Activated T-cell treated with anti-CD3 and anti-CD28 coated beads, Interleukin-2, amount 50 U/mL, for 24 hours (primary cell): Measurements from ENCODE around the gene USP6NL.

Experiments
- DNase-seq: peaks from one replicate; pipeline ENCODE4 v3.0.0-alpha.2; 2020
- H3K27ac Mint-ChIP-seq: 2 replicates; pipeline ENCODE4 v1.8.0; 2020; ENCODE audit warnings: mild to moderate bottlenecking, mixed read lengths
- H3K27me3 Mint-ChIP-seq: 2 replicates; pipeline ENCODE4 v1.8.0; 2020; ENCODE audit warnings: mixed read lengths
- H3K36me3 Mint-ChIP-seq: 2 replicates; pipeline ENCODE4 v1.8.0; 2020; ENCODE audit warnings: low read depth, mixed read lengths
- H3K4me1 Mint-ChIP-seq: 2 replicates; pipeline ENCODE4 v1.8.0; 2020; ENCODE audit warnings: low read depth, mixed read lengths
- H3K4me3 Mint-ChIP-seq: 2 replicates; pipeline ENCODE4 v1.8.0; 2020; ENCODE audit warnings: mild to moderate bottlenecking, moderate library complexity, mixed read lengths
- H3K9me3 Mint-ChIP-seq: 2 replicates; pipeline ENCODE4 v1.8.0; 2020; ENCODE audit warnings: mixed read lengths

USP6NL gene

GRCh38 chr10:11557967-11558366, 53.5 kb downstream of the USP6NL start:
- H3K4me1 Mint-ChIP-seq, result peaks cover 16% of the 10 kb centered on the region

DNA sequence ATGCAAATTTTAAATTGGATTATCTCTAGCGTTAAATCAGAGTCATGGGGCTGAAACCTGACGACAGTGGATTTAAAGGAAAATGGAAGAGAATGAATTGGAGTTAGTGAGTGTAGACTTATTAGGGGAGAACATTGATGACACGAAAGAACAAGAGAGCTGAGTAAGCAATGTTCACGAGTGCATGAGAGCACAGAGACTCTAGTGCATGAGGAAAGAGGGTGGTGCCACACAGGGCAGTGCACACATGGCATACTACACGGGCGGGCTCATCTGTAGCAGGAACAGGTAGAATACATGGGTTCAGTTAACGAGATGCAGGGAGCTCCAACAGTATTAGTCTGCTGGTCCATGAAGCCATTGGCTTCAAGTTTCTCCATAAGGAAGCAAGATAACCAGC, 53.9 kb downstream of the USP6NL start:
- Mint-ChIP-seq H3K9me3 (no peaks in the 10 kb centered on the region), H3K4me1 (peaks cover 20% of the 10 kb centered on the region), H3K27me3 (no peaks in the 10 kb centered on the region), H3K27ac (no peak overlapping the region), H3K36me3 (no peaks in the 10 kb centered on the region), H3K4me3 (no peak overlapping the region)
- no peak for DNase-seq

More at GRCh38 chr10:11557967-11558366, 53.5 kb downstream of the USP6NL start:
- Mint-ChIP-seq H3K27ac (no peak overlapping the region), H3K9me3 (no peaks in the 10 kb centered on the region), H3K27me3 (no peaks in the 10 kb centered on the region), H3K36me3 (no peaks in the 10 kb centered on the region), H3K4me3 (no peak overlapping the region)
- DNase-seq, result no peak

DNA sequence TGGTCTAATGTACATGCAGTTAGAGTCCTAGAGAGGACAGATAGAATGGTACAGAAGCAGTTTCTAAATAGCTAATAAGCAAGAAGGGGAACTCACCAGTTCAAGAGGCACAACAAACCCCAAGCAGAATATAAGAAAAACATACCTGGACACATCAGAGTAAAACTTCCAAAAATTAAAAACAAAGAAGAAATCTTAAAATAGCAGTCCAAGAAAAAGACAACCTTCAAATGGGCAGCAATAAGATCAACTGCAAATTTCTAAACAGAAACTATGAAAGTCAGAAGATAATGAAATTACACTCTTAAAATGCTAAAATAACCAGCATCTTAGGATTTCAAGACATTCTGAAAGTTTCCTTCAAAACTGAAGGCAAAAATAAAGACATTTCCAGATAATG, 55.9 kb downstream of the USP6NL start:
- H3K27ac Mint-ChIP-seq, result no peak overlapping the region
- no peaks in the 10 kb centered on the region for H3K36me3 Mint-ChIP-seq
- H3K4me3 Mint-ChIP-seq, result no peak overlapping the region
- no peaks in the 10 kb centered on the region for H3K9me3 Mint-ChIP-seq
- DNase-seq, result no peak
- H3K4me1 Mint-ChIP-seq, result peaks cover 33% of the 10 kb centered on the region
- H3K27me3 Mint-ChIP-seq, result no peaks in the 10 kb centered on the region

- Mint-ChIP-seq H3K4me3 (no peak overlapping the region), H3K27ac (peak overlapping the region; percentile 31), H3K27me3 (no peaks in the 10 kb centered on the region), H3K4me1 (peaks cover 33% of the 10 kb centered on the region), H3K9me3 (no peaks in the 10 kb centered on the region), H3K36me3 (no peaks in the 10 kb centered on the region)
- DNase-seq, result no peak
Measured at GRCh38 chr10:11553773-11554381, 57.6 kb downstream of the USP6NL start.

DNA sequence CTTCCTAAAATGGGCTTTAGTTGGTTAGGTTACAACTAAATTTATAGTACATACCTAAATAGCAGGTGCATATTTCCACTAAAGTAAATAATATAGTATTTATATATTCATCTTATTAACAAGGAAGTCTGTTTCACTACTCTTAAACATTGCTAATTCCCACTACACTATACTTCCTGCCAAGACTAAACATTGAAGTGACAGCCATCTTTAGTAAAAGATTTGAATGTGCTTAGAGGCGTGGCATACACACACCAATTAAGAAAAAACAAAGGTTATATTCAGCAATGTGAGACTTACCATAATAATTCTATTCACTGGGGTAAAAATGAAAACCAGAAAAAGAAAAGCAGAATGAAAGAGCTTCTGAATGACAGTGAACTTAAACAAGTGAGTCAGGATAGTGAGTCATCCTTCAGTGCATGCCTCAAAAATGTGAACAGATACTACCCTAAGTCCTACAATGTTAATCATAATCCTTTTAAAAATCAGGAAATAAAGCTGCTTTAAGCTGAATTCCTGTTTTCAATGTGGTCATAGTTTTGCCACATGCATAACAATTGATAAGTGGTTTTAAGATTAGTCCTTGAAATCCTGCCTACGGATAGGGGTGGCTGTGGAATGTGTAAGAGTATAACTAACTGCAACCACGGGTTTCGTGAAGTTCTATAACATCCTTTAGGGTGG, 59.4 kb downstream of the USP6NL start:
- Mint-ChIP-seq H3K4me3 (no peak overlapping the region), H3K27ac (peak overlapping the region; percentile 78)
- DNase-seq, result no peak

GRCh38 chr10:11551104-11551503, 60.3 kb downstream of the USP6NL start:
- H3K36me3 Mint-ChIP-seq, result no peaks in the 10 kb centered on the region
- no peak overlapping the region for H3K27ac Mint-ChIP-seq
- H3K4me3 Mint-ChIP-seq, result no peak overlapping the region
- H3K9me3 Mint-ChIP-seq, result no peaks in the 10 kb centered on the region
- no peak for DNase-seq
- H3K4me1 Mint-ChIP-seq, result peaks cover 33% of the 10 kb centered on the region
- no peaks in the 10 kb centered on the region for H3K27me3 Mint-ChIP-seq

More for the DNA sequence above, 59.4 kb downstream of the USP6NL start:
- Mint-ChIP-seq H3K36me3 (no peaks in the 10 kb centered on the region), H3K27me3 (no peaks in the 10 kb centered on the region), H3K4me1 (peaks cover 33% of the 10 kb centered on the region), H3K9me3 (no peaks in the 10 kb centered on the region)

GRCh38 chr10:11548768-11549099, 62.7 kb downstream of the USP6NL start:
- H3K4me1 Mint-ChIP-seq, result peaks cover 25% of the 10 kb centered on the region
- H3K9me3 Mint-ChIP-seq, result no peaks in the 10 kb centered on the region
- H3K27ac Mint-ChIP-seq, result no peak overlapping the region
- no peaks in the 10 kb centered on the region for H3K36me3 Mint-ChIP-seq
- no peaks in the 10 kb centered on the region for H3K27me3 Mint-ChIP-seq
- DNase-seq, result no peak
- no peak overlapping the region for H3K4me3 Mint-ChIP-seq

DNA sequence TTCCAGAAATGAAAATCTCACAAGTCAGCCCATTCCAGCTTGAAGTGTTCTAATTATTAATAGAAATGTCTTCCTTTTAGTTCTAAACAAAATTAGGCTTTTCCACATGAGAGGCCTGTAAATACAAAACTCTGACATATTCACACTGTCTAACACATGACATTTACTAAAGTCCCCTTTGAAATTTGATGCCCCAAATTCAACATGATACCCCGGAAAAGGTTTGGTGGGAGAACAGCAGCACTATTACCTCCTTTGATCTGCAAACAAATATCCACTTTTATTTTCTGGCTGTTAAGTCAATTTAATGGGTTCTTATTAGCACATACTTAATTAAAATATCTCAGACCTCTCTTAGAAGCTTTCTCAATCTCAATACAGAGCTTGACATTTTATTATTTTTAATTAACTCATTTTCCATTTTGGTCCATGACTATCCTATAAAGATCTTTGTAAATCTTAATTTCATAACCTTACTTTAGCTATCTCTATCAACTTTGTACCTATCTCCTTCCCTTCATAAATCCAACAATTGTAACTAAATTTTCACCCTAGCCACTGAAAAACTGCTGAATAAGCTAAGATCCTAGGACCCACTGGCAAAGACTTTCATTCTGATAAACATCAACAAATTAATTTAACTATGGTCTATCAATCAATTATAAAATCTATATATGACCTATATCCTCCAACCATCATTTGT, 63.2 kb downstream of the USP6NL start:
- no peak overlapping the region for H3K4me3 Mint-ChIP-seq
- no peaks in the 10 kb centered on the region for H3K27me3 Mint-ChIP-seq

GRCh38 chr10:11546581-11546980, 64.9 kb downstream of the USP6NL start:
- peaks cover 4% of the 10 kb centered on the region for H3K4me1 Mint-ChIP-seq
- H3K9me3 Mint-ChIP-seq, result no peaks in the 10 kb centered on the region
- H3K4me3 Mint-ChIP-seq, result no peak overlapping the region
- no peaks in the 10 kb centered on the region for H3K36me3 Mint-ChIP-seq
- DNase-seq, result no peak
- no peaks in the 10 kb centered on the region for H3K27me3 Mint-ChIP-seq
- H3K27ac Mint-ChIP-seq, result no peak overlapping the region

More for the DNA sequence above, 63.2 kb downstream of the USP6NL start:
- Mint-ChIP-seq H3K27ac (no peak overlapping the region), H3K36me3 (no peaks in the 10 kb centered on the region), H3K9me3 (no peaks in the 10 kb centered on the region), H3K4me1 (peaks cover 19% of the 10 kb centered on the region)
- no peak for DNase-seq

DNA sequence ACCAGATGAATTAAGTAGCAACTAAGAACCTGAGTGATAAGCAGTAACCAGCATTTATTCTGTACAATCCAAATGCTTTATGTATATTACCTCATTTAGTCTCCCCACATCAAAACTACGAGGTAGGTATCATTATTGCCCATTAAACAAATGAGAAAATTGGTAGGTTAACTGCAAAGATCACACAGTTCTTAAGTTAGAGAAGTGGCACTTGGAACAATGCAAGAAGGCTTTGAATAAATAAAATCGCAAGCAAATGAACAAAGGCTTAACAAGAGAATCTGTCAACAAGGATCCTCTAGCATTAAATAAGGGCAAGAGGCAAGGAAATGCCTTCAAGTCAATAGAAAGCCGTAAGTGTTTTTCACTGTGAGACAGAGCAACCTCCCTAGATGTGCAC, 70.2 kb downstream of the USP6NL start:
- no peak for DNase-seq
- Mint-ChIP-seq H3K4me1 (peaks cover 13% of the 10 kb centered on the region), H3K27ac (no peak overlapping the region), H3K36me3 (no peaks in the 10 kb centered on the region), H3K4me3 (no peak overlapping the region), H3K9me3 (no peaks in the 10 kb centered on the region), H3K27me3 (peaks cover 3% of the 10 kb centered on the region)

DNA sequence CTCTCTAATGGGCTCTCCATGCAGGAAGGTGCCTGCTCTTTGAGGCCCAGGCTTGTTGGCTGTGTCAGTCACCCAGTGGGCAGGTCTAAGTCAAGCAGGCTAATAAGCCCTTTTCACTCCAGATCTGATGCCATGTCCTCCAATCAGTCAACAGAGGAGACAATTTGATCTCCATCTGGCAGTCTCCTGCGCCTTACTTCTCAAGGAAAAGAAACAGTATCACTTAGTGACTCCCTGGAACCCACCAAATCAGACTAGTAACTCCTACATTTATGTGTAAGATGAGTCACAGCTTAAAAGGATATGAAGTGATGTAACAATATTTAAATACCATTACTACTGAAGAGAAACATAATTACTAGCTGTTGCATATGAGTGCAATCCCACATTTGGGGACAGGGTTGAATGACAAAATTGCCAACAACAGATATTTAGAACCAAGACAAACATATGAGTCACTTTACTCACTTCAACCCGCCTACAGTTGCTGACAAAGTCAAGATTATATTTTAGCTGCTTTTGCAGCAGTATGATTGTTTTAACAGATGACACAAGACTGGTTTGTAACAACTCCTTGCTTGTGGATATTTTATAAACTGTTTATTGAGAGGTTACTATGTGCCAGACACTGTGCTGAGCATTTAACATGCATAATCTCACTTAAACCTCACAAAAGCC, 72.1 kb downstream of the USP6NL start:
- Mint-ChIP-seq H3K27me3 (peaks cover 3% of the 10 kb centered on the region), H3K4me1 (peaks cover 13% of the 10 kb centered on the region), H3K9me3 (no peaks in the 10 kb centered on the region), H3K4me3 (no peak overlapping the region), H3K36me3 (no peaks in the 10 kb centered on the region), H3K27ac (no peak overlapping the region)
- DNase-seq, result no peak

GRCh38 chr10:11538834-11539190, 72.6 kb downstream of the USP6NL start:
- Mint-ChIP-seq H3K27me3 (peaks cover 3% of the 10 kb centered on the region), H3K9me3 (no peaks in the 10 kb centered on the region), H3K4me3 (no peak overlapping the region), H3K4me1 (peaks cover 16% of the 10 kb centered on the region), H3K36me3 (no peaks in the 10 kb centered on the region), H3K27ac (no peak overlapping the region)
- DNase-seq, result no peak

GRCh38 chr10:11536228-11536627, 75.2 kb downstream of the USP6NL start:
- Mint-ChIP-seq H3K27me3 (peaks cover 6% of the 10 kb centered on the region), H3K36me3 (no peaks in the 10 kb centered on the region), H3K4me1 (peaks cover 31% of the 10 kb centered on the region), H3K4me3 (no peak overlapping the region), H3K9me3 (no peaks in the 10 kb centered on the region), H3K27ac (no peak overlapping the region)
- no peak for DNase-seq

GRCh38 chr10:11535346-11535959, 76.0 kb downstream of the USP6NL start:
- Mint-ChIP-seq H3K27me3 (peaks cover 6% of the 10 kb centered on the region), H3K36me3 (no peaks in the 10 kb centered on the region), H3K9me3 (no peaks in the 10 kb centered on the region), H3K27ac (no peak overlapping the region), H3K4me1 (peaks cover 31% of the 10 kb centered on the region), H3K4me3 (no peak overlapping the region)
- no peak for DNase-seq
